ENCODE results near the gene APAF1.
"Not testable (repeated sequence)": the region's sequence is repeated elsewhere in the genome, so short reads cannot be mapped to it uniquely, and the experiment has no call there.

The APAF1 gene

GRCh38 chr12:98638009-98638408, 7.1 kb upstream of the APAF1 start:
- H3K9ac ChIP-seq (ENCODE audit: low read length in 5 of 5): no peak overlapping the region

DNA sequence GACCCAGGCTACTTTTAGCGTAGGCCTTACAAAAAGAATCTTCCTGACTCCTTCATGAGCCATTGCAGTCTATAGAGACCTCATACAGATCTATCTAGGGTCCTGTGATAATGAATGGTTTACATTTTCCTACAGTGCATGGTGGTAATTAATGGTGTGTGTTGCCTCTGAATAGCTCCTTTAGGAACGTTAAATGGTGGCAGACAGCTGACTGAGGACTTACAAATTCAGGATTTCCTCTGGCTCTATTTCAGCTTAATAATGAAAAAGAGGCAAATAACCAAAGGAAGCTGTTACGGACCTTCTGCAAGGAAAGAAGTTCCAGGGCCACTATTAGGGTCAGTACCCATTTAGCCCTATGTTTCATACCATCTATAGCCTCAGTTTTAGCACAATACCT, 5.6 kb upstream of the APAF1 start:
- Histone ChIP-seq H3K4me1 (ENCODE audit: control insufficient read depth in 5 of 5, insufficient read depth in 5 of 5, low read length in 5 of 5) (peaks cover 0 to 23% (median 12%) of the 10 kb centered on the region in 5 donors), H3K36me3 (ENCODE audit: control insufficient read depth in 5 of 5, insufficient read depth in 5 of 5, low read length in 5 of 5) (no peaks in the 10 kb centered on the region), H3K9ac (ENCODE audit: low read length in 5 of 5) (no peak overlapping the region), H3K27me3 (ENCODE audit: control insufficient read depth in 5 of 5, insufficient read depth in 4 of 5, low read length in 5 of 5) (no peaks in the 10 kb centered on the region), H3K9me3 (ENCODE audit: control insufficient read depth in 5 of 5, low read length in 5 of 5) (no peaks in the 10 kb centered on the region), H3K4me3 (ENCODE audit: low read depth in 1 of 5, low read length in 5 of 5) (no peak overlapping the region), H3K27ac (ENCODE audit: low read depth, low read length) (no peak overlapping the region)

More at GRCh38 chr12:98638009-98638408, 7.1 kb upstream of the APAF1 start:
- Histone ChIP-seq H3K4me3 (ENCODE audit: low read depth in 1 of 5, low read length in 5 of 5) (no peak overlapping the region), H3K36me3 (ENCODE audit: control insufficient read depth in 5 of 5, insufficient read depth in 5 of 5, low read length in 5 of 5) (no peaks in the 10 kb centered on the region), H3K4me1 (ENCODE audit: control insufficient read depth in 5 of 5, insufficient read depth in 5 of 5, low read length in 5 of 5) (peaks cover 0 to 10% (median 0%) of the 10 kb centered on the region in 5 donors), H3K27me3 (ENCODE audit: control insufficient read depth in 5 of 5, insufficient read depth in 4 of 5, low read length in 5 of 5) (no peaks in the 10 kb centered on the region), H3K9me3 (ENCODE audit: control insufficient read depth in 5 of 5, low read length in 5 of 5) (no peaks in the 10 kb centered on the region), H3K27ac (ENCODE audit: low read depth, low read length) (no peak overlapping the region)

GRCh38 chr12:98642801-98643200, 2.3 kb upstream of the APAF1 start:
- H3K9ac ChIP-seq (ENCODE audit: low read length in 5 of 5); H3K27ac ChIP-seq (ENCODE audit: low read depth, low read length); H3K36me3 ChIP-seq (ENCODE audit: control insufficient read depth in 5 of 5, insufficient read depth in 5 of 5, low read length in 5 of 5); H3K27me3 ChIP-seq (ENCODE audit: control insufficient read depth in 5 of 5, insufficient read depth in 4 of 5, low read length in 5 of 5); H3K4me3 ChIP-seq (ENCODE audit: low read depth in 1 of 5, low read length in 5 of 5); H3K9me3 ChIP-seq (ENCODE audit: control insufficient read depth in 5 of 5, low read length in 5 of 5): not testable (repeated sequence)
- H3K4me1 ChIP-seq (ENCODE audit: control insufficient read depth in 5 of 5, insufficient read depth in 5 of 5, low read length in 5 of 5): peaks cover 2 to 43% (median 34%) of the 10 kb centered on the region in 5 donors

DNA sequence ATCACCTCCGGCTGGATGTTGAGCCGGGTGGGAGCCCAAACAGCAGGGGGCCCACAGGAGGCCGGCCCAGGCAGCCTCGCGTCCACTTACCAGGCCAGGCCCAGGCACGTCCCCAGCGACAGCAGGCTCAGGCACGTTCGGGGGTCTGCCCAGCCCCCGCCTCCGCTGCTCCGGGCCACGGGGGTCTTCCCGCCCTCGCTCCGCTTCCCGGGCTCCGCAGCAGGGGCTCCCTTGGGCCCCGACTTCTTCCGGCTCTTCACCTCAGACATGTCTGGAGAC, 718 bp upstream of the APAF1 start:
- Histone ChIP-seq H3K36me3 (ENCODE audit: control insufficient read depth in 5 of 5, insufficient read depth in 5 of 5, low read length in 5 of 5) (peaks cover 3 to 10% (median 4%) of the 10 kb centered on the region in 5 donors), H3K4me1 (ENCODE audit: control insufficient read depth in 5 of 5, insufficient read depth in 5 of 5, low read length in 5 of 5) (peaks cover 2 to 34% (median 29%) of the 10 kb centered on the region in 5 donors), H3K27me3 (ENCODE audit: control insufficient read depth in 5 of 5, insufficient read depth in 4 of 5, low read length in 5 of 5) (peaks cover 0 to 4% (median 0%) of the 10 kb centered on the region in 5 donors)

DNA sequence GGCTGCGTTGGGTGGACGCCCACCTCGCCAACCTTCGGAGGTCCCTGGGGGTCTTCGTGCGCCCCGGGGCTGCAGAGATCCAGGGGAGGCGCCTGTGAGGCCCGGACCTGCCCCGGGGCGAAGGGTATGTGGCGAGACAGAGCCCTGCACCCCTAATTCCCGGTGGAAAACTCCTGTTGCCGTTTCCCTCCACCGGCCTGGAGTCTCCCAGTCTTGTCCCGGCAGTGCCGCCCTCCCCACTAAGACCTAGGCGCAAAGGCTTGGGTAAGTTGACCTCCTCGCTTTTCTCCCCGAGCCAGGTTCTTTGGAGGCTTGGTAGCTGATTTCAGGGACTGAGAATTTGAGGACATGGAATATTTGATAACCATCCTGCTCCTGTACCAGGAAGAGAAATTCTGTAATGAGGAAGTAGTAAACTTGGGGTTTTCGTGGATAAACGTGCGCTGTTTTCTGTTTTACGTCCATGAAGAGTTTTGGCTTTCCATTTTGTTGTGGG, 530 bp downstream of the APAF1 start:
- Histone ChIP-seq H3K27me3 (ENCODE audit: control insufficient read depth in 5 of 5, insufficient read depth in 4 of 5, low read length in 5 of 5) (peaks cover 0 to 4% (median 0%) of the 10 kb centered on the region in 5 donors), H3K9me3 (ENCODE audit: control insufficient read depth in 5 of 5, low read length in 5 of 5) (no peaks in the 10 kb centered on the region), H3K36me3 (ENCODE audit: control insufficient read depth in 5 of 5, insufficient read depth in 5 of 5, low read length in 5 of 5) (peaks cover 12 to 18% (median 15%) of the 10 kb centered on the region in 5 donors), H3K9ac (ENCODE audit: low read length in 5 of 5) (peak overlapping the region in 4 of 5 donors; percentile 86 to 91 (median 88)), H3K4me3 (ENCODE audit: low read depth in 1 of 5, low read length in 5 of 5) (peak overlapping the region; percentile 81 to 98 (median 95)), H3K4me1 (ENCODE audit: control insufficient read depth in 5 of 5, insufficient read depth in 5 of 5, low read length in 5 of 5) (peaks cover 2 to 34% (median 24%) of the 10 kb centered on the region in 5 donors), H3K27ac (ENCODE audit: low read depth, low read length) (peak overlapping the region; percentile 67)

More for the DNA sequence above, 718 bp upstream of the APAF1 start:
- H3K9me3 ChIP-seq (ENCODE audit: control insufficient read depth in 5 of 5, low read length in 5 of 5): no peaks in the 10 kb centered on the region
- H3K27ac ChIP-seq (ENCODE audit: low read depth, low read length): peak overlapping the region; percentile 86
- H3K9ac ChIP-seq (ENCODE audit: low read length in 5 of 5): peak overlapping the region; percentile 81 to 91 (median 86)
- H3K4me3 ChIP-seq (ENCODE audit: low read depth in 1 of 5, low read length in 5 of 5): peak overlapping the region; percentile 81 to 98 (median 92)

GRCh38 chr12:98646294-98647090, 1.4 kb downstream of the APAF1 start:
- H3K9ac ChIP-seq (ENCODE audit: low read length in 5 of 5): peak overlapping the region in 4 of 5 donors; percentile 31 to 91 (median 87)
- H3K27ac ChIP-seq (ENCODE audit: low read depth, low read length): peak overlapping the region; percentile 5
- H3K4me3 ChIP-seq (ENCODE audit: low read depth in 1 of 5, low read length in 5 of 5): peak overlapping the region; percentile 81 to 98 (median 95)

GRCh38 chr12:98651328-98651727, 6.2 kb downstream of the APAF1 start:
- Histone ChIP-seq H3K27me3 (ENCODE audit: control insufficient read depth in 5 of 5, insufficient read depth in 4 of 5, low read length in 5 of 5) (no peaks in the 10 kb centered on the region), H3K9me3 (ENCODE audit: control insufficient read depth in 5 of 5, low read length in 5 of 5) (no peaks in the 10 kb centered on the region), H3K9ac (ENCODE audit: low read length in 5 of 5) (no peak overlapping the region), H3K36me3 (ENCODE audit: control insufficient read depth in 5 of 5, insufficient read depth in 5 of 5, low read length in 5 of 5) (peaks cover 16 to 33% (median 25%) of the 10 kb centered on the region in 5 donors), H3K4me1 (ENCODE audit: control insufficient read depth in 5 of 5, insufficient read depth in 5 of 5, low read length in 5 of 5) (peaks cover 0 to 10% (median 6%) of the 10 kb centered on the region in 5 donors), H3K4me3 (ENCODE audit: low read depth in 1 of 5, low read length in 5 of 5) (no peak overlapping the region), H3K27ac (ENCODE audit: low read depth, low read length) (no peak overlapping the region)

More at GRCh38 chr12:98646294-98647090, 1.4 kb downstream of the APAF1 start:
- Histone ChIP-seq H3K9me3 (ENCODE audit: control insufficient read depth in 5 of 5, low read length in 5 of 5) (no peaks in the 10 kb centered on the region), H3K36me3 (ENCODE audit: control insufficient read depth in 5 of 5, insufficient read depth in 5 of 5, low read length in 5 of 5) (peaks cover 12 to 24% (median 20%) of the 10 kb centered on the region in 5 donors), H3K27me3 (ENCODE audit: control insufficient read depth in 5 of 5, insufficient read depth in 4 of 5, low read length in 5 of 5) (peaks cover 0 to 4% (median 0%) of the 10 kb centered on the region in 5 donors), H3K4me1 (ENCODE audit: control insufficient read depth in 5 of 5, insufficient read depth in 5 of 5, low read length in 5 of 5) (peaks cover 2 to 34% (median 24%) of the 10 kb centered on the region in 5 donors)

DNA sequence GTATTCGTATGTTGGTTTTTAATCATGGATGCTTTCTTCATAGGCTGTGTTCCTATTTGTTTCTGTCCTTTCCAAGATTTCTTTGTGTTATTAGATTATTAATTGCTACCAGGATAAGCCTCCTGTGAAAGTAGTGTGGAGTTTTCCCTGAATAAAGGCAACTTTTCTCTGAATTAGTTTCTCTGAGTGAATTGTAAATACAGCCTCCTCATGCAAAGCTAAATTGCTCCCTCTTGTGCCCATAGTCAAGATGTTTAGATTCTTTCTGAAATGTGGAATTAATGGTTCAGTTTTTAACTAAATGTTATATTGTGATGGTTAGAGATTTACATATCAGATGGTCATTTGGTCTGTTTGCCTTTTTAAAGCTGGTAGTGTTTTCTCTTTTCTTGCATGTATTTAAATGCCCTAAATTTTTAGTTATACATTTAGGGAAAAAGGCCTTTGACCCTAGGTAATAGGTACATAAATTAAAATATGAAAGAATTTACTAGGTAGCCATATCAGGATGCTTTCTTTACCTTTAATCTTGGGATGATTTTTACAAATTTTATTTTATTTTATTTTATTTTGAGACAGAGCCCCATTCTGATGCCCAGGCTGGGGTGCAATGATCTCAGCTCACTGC, 8.9 kb downstream of the APAF1 start:
- no peak overlapping the region for H3K4me3 ChIP-seq (ENCODE audit: low read depth in 1 of 5, low read length in 5 of 5)
- H3K9ac ChIP-seq (ENCODE audit: low read length in 5 of 5): no peak overlapping the region
- H3K27me3 ChIP-seq (ENCODE audit: control insufficient read depth in 5 of 5, insufficient read depth in 4 of 5, low read length in 5 of 5): no peaks in the 10 kb centered on the region
- H3K4me1 ChIP-seq (ENCODE audit: control insufficient read depth in 5 of 5, insufficient read depth in 5 of 5, low read length in 5 of 5): peaks cover 0 to 6% (median 0%) of the 10 kb centered on the region in 5 donors
- no peak overlapping the region for H3K27ac ChIP-seq (ENCODE audit: low read depth, low read length)
- peaks cover 19 to 50% (median 39%) of the 10 kb centered on the region in 5 donors for H3K36me3 ChIP-seq (ENCODE audit: control insufficient read depth in 5 of 5, insufficient read depth in 5 of 5, low read length in 5 of 5)
- H3K9me3 ChIP-seq (ENCODE audit: control insufficient read depth in 5 of 5, low read length in 5 of 5): no peaks in the 10 kb centered on the region

- H3K36me3 ChIP-seq (ENCODE audit: control insufficient read depth in 5 of 5, insufficient read depth in 5 of 5, low read length in 5 of 5): peaks cover 6 to 48% (median 26%) of the 10 kb centered on the region in 5 donors
- peaks cover 0 to 9% (median 0%) of the 10 kb centered on the region in 5 donors for H3K4me1 ChIP-seq (ENCODE audit: control insufficient read depth in 5 of 5, insufficient read depth in 5 of 5, low read length in 5 of 5)
- no peaks in the 10 kb centered on the region for H3K27me3 ChIP-seq (ENCODE audit: control insufficient read depth in 5 of 5, insufficient read depth in 4 of 5, low read length in 5 of 5)
Observed at GRCh38 chr12:98656289-98657101, 11.4 kb downstream of the APAF1 start.

More at GRCh38 chr12:98656289-98657101, 11.4 kb downstream of the APAF1 start:
- Histone ChIP-seq H3K27ac (ENCODE audit: low read depth, low read length) (no peak overlapping the region), H3K9me3 (ENCODE audit: control insufficient read depth in 5 of 5, low read length in 5 of 5) (no peaks in the 10 kb centered on the region), H3K9ac (ENCODE audit: low read length in 5 of 5) (no peak overlapping the region), H3K4me3 (ENCODE audit: low read depth in 1 of 5, low read length in 5 of 5) (no peak overlapping the region)
